HL-60 (cell line): ENCODE measurements around the gene PDE5A.

Source experiments
- DNase-seq, 2 experiments: peaks; one replicate each; pipeline ENCODE4 v3.0.0-alpha.2; 2010 to 2020; ENCODE audit warnings: low read depth in 1 of 2, low spot score in 1 of 2
- H3K27ac ChIP-seq: fragments of 250-450 bp; sonication (Bioruptor Pico); replicated peaks from 2 replicates; pipeline ENCODE4 v1.5.1; 2020; ENCODE audit warnings: mild to moderate bottlenecking, moderate library complexity
- H3K27me3 ChIP-seq: fragments of 250-450 bp; sonication (Bioruptor Pico); 2 replicates; pipeline ENCODE4 v1.5.1; 2021; ENCODE audit warnings: mild to moderate bottlenecking, moderate library complexity; ENCODE audit not compliant: insufficient read depth, poor library complexity, severe bottlenecking
- H3K4me3 ChIP-seq: replicated peaks from 2 replicates; pipeline ENCODE4 v1.5.1; 2011; ENCODE audit warnings: mild to moderate bottlenecking, control low read depth, low read length; ENCODE audit not compliant: insufficient read depth
- GABPA ChIP-seq: IDR thresholded peaks from 2 replicates; pipeline ENCODE4 v1.6.1; 2012; ENCODE audit warnings: low read depth
- POLR2AphosphoS5 ChIP-seq: IDR thresholded peaks from 2 replicates; pipeline ENCODE4 v1.6.1; 2012; ENCODE audit warnings: low read depth
- SPI1 ChIP-seq: IDR thresholded peaks from 2 replicates; pipeline ENCODE4 v1.6.1; 2012; ENCODE audit warnings: low read depth, mild to moderate bottlenecking, borderline replicate concordance
- TF ChIP-seq, protein P1 (sequence below): IDR thresholded peaks from one replicate; pipeline ENCODE4 v1.5.1; 2011; ENCODE audit warnings: low read length, control low read depth, inconsistent platforms; ENCODE audit not compliant: insufficient read depth
- TF ChIP-seq, protein P2 (sequence below): IDR thresholded peaks from 2 replicates; pipeline ENCODE4 v1.6.1; 2012; ENCODE audit warnings: low read depth; ENCODE audit not compliant: insufficient replicate concordance

The PDE5A gene

DNA sequence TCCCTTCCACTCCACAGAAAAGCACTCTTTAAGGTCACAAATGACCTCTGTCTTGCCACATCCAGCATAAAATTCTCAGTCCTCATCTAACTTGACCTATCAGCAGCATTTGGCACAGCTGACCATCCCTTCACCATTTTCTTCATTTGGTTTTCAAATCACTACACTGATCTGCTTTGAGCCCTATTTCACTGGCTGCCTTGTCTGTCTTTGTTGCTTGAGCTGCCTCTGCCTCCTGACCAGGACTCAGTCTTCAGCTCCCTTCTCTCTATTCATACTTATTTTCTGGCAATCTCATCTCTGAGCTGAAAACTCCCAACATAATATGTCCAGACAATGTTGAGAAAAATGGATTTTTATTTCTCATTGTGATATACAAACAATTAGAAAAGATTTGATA lies 27.7 kb upstream of the PDE5A start:
- Histone ChIP-seq H3K27ac (no peak overlapping the region), H3K27me3 (no peaks in the 10 kb centered on the region), H3K4me3 (no peak overlapping the region)
- TF ChIP-seq, protein P1, sequence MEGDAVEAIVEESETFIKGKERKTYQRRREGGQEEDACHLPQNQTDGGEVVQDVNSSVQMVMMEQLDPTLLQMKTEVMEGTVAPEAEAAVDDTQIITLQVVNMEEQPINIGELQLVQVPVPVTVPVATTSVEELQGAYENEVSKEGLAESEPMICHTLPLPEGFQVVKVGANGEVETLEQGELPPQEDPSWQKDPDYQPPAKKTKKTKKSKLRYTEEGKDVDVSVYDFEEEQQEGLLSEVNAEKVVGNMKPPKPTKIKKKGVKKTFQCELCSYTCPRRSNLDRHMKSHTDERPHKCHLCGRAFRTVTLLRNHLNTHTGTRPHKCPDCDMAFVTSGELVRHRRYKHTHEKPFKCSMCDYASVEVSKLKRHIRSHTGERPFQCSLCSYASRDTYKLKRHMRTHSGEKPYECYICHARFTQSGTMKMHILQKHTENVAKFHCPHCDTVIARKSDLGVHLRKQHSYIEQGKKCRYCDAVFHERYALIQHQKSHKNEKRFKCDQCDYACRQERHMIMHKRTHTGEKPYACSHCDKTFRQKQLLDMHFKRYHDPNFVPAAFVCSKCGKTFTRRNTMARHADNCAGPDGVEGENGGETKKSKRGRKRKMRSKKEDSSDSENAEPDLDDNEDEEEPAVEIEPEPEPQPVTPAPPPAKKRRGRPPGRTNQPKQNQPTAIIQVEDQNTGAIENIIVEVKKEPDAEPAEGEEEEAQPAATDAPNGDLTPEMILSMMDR = no peak
- TF ChIP-seq, protein P2, sequence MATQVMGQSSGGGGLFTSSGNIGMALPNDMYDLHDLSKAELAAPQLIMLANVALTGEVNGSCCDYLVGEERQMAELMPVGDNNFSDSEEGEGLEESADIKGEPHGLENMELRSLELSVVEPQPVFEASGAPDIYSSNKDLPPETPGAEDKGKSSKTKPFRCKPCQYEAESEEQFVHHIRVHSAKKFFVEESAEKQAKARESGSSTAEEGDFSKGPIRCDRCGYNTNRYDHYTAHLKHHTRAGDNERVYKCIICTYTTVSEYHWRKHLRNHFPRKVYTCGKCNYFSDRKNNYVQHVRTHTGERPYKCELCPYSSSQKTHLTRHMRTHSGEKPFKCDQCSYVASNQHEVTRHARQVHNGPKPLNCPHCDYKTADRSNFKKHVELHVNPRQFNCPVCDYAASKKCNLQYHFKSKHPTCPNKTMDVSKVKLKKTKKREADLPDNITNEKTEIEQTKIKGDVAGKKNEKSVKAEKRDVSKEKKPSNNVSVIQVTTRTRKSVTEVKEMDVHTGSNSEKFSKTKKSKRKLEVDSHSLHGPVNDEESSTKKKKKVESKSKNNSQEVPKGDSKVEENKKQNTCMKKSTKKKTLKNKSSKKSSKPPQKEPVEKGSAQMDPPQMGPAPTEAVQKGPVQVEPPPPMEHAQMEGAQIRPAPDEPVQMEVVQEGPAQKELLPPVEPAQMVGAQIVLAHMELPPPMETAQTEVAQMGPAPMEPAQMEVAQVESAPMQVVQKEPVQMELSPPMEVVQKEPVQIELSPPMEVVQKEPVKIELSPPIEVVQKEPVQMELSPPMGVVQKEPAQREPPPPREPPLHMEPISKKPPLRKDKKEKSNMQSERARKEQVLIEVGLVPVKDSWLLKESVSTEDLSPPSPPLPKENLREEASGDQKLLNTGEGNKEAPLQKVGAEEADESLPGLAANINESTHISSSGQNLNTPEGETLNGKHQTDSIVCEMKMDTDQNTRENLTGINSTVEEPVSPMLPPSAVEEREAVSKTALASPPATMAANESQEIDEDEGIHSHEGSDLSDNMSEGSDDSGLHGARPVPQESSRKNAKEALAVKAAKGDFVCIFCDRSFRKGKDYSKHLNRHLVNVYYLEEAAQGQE = no peak
- no peak for TF ChIP-seq SPI1
- no peak for TF ChIP-seq POLR2AphosphoS5
- TF ChIP-seq GABPA = no peak
- DNase-seq = no peak

DNA sequence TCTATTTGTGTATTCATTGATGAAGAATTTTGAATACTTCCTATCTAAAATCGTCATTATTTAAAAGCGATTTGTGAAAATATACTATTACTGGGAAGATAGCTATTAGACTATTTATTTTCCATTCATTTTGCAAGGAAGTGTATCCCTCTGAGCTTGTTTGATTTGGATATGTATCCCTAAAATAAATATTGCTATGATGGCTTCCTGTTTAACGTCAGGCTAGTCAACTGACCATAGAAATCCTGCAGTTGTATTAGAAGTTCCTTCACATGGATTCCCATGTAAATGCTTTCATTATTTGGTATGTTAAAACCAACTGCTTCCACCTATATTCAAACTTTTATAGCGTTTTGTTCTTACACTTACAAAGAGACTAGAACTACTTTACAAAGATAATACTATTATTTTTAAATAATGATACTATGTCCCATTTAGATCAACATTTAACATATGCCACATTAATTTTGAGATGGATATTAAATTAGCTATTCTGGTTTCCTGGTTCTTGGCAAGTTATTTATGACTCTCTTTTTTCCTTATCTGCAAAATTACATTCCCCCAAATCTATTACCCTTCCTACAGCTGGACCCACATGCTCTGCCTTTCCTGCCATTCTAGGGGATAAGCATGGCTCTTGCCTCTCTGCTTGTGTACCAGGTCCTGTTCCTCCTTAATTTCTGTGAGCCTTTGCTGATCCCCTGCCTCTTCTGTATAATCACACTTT lies 26.7 kb upstream of the PDE5A start:
- Histone ChIP-seq H3K4me3 (no peak overlapping the region), H3K27ac (no peak overlapping the region), H3K27me3 (no peaks in the 10 kb centered on the region)
- DNase-seq = no peak
- TF ChIP-seq SPI1 (no peak), GABPA (no peak), POLR2AphosphoS5 (no peak)
- TF ChIP-seq, protein P1 = no peak

DNA sequence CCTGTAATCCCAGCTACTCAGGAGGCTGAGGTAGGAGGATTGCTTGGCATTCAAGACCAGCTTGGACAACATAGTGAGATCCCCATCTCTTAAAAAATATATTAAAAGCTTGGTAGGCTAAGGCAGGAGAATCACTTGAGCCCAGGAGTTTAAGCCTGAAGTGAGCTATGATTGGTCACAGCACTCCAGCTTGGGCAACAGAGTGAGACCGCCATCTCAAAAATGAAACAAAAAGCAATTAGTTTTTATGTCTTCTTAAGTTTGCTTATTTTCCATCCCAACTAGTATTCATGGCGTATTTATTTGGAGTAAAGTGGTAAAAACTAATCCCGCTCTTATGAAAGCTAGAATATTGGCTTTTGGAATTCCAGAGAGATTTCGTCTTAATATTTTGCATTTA lies 25.4 kb upstream of the PDE5A start:
- no peak for DNase-seq
- no peaks in the 10 kb centered on the region for H3K27me3 ChIP-seq
- H3K4me3 ChIP-seq = no peak overlapping the region
- no peak for TF ChIP-seq GABPA
- TF ChIP-seq, protein P1 = no peak
- TF ChIP-seq, protein P2 = no peak
- no peak for TF ChIP-seq POLR2AphosphoS5
- TF ChIP-seq SPI1 = no peak
- no peak overlapping the region for H3K27ac ChIP-seq

DNA sequence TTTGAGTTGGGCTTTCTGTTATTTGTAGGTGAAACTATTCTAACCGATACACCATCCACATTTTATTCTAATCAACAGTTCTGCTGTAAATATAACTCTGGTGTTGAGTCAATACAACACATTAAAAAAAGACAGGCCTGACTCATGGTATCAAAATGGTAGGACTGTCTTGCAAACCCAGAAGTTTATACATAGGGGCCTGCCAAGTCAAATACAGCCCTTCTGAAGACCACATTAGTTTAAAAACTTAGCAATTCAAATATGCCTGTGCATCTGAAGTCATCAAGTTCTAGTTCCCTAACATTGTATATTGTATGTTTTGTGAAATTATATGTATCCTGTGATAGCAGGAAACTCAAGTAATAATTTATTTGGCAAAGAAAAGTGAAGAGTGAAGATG lies 24.4 kb upstream of the PDE5A start:
- no peak overlapping the region for H3K27ac ChIP-seq
- no peak for DNase-seq
- no peak overlapping the region for H3K4me3 ChIP-seq
- H3K27me3 ChIP-seq = no peaks in the 10 kb centered on the region
- TF ChIP-seq, protein P1 = no peak
- TF ChIP-seq, protein P2 = no peak
- no peak for TF ChIP-seq SPI1
- TF ChIP-seq POLR2AphosphoS5 = no peak
- TF ChIP-seq GABPA = no peak
